Stimulated activated naive CD8-positive, alpha-beta T cell treated with anti-CD3 and anti-CD28 coated beads, Interleukin-15, Interleukin-2, amounts not matched to agents 100 U/mL and 50 U/mL, for 24 hours (primary cell): Measurements from ENCODE around the gene DDA1.
"Not testable (repeated sequence)": the region's sequence is repeated elsewhere in the genome, so short reads cannot be mapped to it uniquely, and the experiment has no call there.

Experiments
- ATAC-seq: fragments of 150-1000 bp; cut with Tn5 transposase; one replicate; pipeline ENCODE4 v1.10.0; 2021
- DNase-seq: peaks from one replicate; pipeline ENCODE4 v3.0.0; 2021

The DDA1 gene

DNA sequence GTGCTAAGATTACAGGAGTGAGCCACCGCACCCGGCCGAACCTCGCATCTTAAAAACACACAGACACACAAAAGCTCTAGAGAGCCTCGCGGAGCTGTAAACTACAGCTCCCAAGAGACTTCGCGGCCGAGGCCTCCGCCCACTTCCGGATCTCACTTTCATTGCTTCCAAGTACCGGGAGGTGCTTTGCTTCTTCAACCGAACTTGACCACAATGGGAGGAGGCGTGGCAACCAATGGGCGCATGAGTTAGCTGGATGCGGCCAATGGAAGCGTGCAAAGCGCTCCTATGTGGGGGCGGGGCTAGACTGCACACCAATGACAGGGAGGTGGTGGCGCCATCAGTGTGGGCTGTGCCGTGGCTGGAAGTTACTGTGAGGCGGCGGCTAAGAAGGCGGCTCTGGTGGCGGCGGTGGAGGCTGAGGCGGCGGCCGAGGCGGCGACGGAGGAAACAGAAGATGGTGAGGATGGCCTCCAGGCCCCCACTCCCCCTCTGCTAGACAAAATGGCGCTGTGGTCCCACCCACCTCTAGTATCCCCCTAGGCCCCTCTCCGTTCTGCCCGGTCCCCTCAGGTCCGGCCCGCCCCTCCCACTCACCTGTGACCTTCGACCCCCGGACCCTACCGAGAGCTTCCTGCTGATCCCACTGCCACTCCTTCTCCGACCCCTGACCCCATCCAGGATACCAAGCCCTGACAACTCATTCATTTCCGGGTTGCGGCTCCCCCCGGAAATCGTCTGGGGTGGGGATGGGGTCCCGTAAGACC is at the start of gene DDA1:
TSS of gene DDA1 (plus strand) at position 366 of the 767 bp plus-strand sequence. CDS start at position 458, 92 bp downstream.
- peak; percentile 98 for DNase-seq
- peak; percentile 82 for ATAC-seq

DNA sequence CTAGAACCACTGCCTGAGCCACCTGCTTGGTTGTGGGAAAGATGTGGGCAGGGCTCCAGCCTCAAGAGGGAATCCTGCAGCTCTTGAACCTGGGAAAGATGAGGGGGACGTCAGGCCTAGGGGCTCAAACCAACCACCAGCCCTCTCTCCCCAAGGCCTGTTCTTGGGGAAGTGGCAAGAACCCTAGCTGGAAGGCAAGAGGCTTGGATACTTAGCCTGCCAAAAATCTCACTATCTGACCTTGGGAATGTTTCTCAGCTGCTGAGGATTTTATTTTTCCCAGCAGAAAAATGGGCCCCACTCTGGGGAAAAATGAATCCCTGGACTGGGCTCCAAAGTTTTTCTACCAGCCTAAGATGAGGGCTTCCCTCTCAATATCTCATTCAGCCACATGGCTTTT is 49.4 kb upstream of the DDA1 start:
- ATAC-seq: no peak

DNA sequence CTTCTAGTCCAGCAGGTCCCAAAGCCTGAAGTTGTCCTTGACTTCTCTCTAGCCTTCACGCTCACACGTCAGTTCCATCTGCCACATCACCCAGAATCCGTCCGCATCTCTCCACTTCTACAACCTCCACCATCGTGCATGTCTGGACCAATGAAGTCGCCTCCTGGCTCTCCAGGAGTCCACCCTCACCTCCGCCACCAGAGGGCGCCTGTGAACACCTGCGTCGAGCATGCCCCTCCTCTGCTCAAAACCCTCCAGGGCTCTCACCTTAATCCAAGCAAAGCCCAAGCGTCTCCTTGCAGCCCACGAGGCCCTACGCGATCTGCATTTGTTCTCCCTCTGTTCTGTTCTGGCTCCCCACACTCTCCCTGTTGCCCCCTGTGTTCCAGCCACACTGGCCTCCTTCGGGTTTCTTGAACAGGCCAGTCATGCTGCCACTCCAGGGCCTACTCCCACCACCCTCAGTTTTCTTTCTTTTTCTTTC is 48.5 kb upstream of the DDA1 start:
- DNase-seq (peak; percentile 93), ATAC-seq (peak; percentile 99)

More for the DNA sequence above, 49.4 kb upstream of the DDA1 start:
- DNase-seq: no peak

DNA sequence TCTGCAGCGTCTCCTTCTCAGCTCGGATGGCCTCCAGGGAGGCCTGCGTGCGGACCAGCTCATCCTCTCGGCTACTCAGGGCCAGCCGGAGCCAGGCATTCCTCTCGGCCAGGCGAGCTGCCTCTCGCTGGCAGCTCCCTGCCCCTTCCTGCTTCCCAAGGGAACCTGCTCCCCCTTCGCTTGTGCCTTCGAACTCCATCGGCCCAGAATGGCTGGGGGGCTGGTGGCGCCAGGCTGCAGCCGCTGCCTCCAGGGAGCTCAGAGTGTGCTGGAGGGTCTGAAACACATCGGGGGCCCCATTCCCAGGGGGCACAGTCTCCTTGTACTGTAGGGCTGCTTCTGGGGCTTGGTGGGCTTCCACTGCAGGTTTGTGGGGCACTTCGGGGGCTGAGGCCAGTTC is 46.8 kb upstream of the DDA1 start:
- DNase-seq (no peak), ATAC-seq (no peak)

DNA sequence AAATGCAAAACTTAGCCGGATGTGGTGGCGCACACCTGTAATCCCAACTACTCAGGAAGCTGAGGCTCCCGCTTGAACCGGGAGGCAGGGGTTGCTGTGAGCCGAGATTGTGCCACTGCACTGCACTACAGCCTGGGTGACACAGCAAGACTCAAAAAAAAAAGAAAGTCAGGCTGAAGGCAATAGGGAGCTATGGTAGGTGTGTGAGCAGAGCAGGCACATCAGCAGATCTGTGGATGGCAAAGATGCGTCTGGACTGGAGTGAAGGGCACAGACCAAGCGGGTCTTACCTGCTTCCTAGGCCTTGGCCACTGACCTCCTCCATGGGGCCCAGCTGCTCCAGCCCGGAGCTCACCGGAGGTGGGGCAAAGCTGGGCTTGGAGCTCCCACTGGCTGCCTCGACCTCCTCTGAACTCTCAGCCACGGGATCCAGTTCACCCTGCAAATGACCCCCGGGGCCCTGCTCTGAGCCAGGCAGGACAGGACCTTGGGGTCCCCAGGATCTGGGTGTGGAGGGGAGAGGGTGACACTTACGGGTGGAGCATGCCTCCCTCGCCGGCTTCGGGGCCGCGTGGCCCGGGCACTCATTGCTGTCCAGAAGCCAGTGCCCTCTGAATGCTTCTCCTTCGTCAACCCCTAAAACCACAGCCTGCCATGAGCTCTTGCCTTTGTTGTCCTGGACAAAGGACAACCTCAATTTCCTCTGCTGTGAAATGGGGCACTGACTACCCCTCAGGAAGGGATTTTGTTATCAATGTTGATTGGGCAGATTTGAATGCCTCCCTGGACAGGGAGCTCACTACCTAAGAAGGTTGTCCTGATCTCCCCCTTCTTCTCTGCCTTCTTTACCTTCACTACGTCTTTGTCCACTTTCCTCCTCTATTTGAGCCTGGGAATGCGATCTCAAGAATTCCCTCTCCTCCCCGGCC is 45.4 kb upstream of the DDA1 start:
- DNase-seq (no peak), ATAC-seq (no peak)

DNA sequence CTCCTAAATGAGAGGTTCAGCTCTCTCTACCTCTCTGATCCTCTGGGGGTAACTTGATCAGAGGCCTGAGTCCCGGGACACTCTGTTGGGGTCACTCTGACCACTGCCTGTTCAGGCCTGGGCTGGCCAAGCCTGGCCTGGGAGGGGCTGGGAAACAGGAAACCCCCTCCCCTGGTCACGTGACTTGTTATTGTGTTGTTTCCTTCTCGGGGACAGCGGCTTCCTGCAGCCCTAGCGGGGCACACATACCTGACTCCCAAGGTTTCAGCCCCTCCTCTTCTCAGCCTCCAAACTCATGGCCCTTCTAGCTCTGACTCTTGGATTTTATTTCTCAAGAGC is 44.8 kb upstream of the DDA1 start, which contains the start of gene USHBP1:
TSS of gene USHBP1 (minus strand) at position 105 of the 339 bp plus-strand sequence. CDS start 446 bp downstream, outside the sequence.
- ATAC-seq (no peak), DNase-seq (no peak)

DNA sequence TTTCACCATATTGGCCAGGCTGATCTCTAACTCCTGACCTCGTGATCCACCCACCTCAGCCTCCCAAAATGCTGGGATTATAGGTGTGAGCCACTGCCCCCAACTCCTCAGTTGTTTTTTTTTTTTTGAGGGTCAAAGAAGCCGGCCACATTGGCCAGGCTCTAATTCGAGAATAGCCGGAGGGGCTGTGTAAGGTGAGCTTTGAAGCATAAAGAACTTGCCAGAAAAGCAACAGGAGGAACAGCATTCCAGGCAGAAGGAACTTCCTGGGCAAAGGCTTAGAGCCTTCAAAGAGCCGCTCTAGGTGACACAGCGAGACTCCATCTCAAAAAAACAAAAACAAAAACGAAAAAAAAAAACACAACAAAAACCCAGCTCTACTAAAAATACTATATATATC is 43.3 kb upstream of the DDA1 start:
- DNase-seq: no peak
- no peak for ATAC-seq

DNA sequence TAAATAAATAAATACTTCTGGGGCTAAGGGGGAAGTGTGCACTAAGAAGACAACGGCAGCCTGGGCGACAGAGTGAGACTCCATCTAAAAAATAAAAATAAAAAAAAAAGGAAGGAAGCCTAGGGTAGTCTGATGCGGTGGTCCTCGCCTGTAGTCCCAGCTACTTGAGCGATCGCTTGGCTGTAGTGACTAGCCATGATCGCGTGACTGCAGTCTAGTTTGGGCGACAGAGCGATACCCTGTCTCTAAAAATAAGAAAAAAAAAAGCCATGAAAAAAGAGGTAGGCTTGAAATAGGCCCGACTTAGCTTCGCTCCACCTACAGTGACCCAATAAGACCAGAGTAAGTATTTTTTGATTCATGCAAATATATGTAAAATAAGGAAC is 42.8 kb upstream of the DDA1 start:
- ATAC-seq: peak; percentile 0

DNA sequence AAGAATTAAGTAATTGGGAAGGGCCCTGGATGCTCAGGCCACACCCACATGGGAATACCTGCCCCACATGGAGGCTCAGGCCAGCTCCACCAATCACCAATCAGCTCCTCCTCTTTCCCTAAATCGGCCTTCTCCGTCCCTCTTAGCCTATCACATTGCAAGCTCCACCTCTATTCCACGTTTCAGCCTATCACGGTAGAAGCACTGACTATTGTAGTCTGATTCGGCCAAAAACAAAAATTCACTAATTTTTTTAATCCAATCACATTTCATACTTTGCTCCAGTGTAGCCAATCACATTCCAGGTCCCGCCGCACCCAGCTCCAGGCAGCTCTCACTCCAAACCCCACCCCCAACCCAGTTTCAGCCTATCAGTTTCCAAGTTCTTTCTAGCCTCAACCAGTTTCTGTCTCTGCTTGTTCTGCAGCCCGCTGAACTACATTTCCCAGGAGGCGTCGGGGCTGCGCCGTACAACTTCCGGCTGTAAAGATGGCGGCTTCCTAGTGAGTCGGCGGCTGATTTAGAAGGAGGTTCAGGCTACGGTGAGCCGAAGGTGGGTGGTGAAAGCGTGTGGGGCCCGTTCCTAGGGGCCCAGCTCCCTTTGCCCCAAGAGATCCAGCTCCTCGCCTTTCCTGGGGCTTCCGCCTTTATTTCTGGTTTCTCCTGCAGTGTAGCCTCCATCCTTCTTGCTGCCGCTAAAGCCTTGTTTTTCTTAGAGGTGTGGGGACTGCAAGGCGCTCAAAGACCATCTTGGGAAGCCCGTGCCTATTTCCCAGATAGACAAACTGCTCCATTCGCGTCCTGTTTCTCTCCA is 42.2 kb upstream of the DDA1 start, which contains the start of gene BABAM1:
TSS of gene BABAM1 (plus strand) at position 469 of the 814 bp plus-strand sequence. CDS start 1,364 bp downstream, outside the sequence.
- DNase-seq (peak; percentile 93), ATAC-seq (peak; percentile 94)

More for the DNA sequence above, 42.8 kb upstream of the DDA1 start:
- no peak for DNase-seq

DNA sequence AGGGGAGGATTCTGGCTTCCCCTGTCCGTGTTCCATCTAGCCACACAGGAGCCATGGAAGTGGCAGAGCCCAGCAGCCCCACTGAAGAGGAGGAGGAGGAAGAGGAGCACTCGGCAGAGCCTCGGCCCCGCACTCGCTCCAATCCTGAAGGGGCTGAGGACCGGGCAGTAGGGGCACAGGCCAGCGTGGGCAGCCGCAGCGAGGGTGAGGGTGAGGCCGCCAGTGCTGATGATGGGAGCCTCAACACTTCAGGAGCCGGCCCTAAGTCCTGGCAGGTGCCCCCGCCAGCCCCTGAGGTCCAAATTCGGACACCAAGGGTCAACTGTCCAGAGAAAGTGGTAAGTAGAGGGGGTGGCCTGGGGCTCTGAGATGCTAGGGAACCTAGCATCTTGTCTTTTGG is 40.6 kb upstream of the DDA1 start:
- ATAC-seq (no peak), DNase-seq (no peak)

DNA sequence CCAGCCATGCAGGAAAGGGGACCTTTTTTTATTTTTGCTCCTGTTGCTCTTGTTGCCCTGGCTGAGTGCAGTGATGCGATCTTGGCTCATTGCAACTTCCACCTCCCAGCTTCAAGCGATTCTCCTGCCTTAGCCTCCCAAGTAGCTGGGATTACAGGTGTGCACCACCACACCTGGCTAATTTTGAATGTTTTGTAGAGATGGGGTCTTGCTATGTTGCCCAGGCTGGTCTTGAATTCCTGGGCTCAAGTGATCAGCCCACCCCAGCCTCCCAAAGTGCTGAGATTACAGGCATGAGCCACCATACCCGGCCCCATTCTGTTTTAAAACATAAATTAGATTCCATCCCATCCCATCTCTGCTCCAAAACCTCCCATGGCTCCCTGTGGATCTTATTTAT is 34.5 kb upstream of the DDA1 start:
- not testable (repeated sequence) for ATAC-seq, DNase-seq

DNA sequence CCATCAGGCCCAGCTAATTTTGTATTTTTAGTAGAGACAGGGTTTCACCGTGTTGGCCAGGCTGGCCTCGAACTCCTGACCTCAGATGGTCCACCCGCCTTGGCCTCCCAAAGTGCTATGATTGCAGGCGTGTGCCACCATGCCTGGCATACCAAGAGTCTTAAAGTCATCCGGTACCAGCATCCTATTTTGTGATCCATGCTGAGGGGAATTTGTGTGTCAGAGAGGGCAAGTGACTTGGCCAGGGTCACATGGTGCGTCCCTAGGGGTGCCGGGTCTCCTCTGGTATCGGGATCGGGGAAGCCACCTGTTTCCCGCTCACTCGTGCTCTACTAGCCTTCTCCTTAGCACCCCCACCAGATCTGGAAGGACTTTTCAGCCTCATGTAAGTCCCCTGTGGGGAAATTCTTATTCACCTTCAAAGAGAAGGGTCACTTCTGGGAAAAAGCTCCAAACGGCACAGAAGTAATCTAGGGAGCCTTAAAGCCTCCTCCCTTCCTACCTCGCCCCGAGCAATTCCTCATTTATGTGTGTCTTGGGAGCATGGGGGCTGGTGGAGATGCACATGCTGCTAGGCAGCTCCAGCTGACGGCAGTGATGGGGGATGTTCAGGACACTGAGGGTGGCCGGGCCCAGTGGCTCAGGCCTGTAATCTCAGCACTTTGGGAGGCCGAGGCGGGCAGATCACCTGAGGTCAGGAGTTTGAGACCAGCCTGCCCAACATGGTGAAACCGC is 33.8 kb upstream of the DDA1 start:
- ATAC-seq (no peak), DNase-seq (no peak)

DNA sequence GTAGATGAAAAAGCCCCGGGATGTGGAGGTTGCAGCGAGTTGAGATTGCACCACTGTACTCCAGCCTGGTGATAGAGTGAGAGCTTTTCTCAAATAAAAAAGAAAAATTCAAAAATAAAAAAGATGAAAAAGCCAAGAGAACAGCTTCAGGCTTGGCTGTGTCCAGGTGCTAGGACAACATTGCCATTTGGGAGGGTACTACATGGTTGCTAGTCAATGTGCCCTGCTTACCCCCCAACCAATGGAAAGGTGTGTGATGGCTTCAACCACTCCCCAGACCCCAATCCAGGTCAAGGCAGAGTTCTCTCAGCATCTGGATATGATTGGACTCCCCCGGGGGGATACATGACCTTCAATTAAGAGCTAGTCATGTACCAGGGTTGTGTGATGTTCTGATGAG is 29.9 kb upstream of the DDA1 start:
- ATAC-seq: no peak
- DNase-seq: no peak

DNA sequence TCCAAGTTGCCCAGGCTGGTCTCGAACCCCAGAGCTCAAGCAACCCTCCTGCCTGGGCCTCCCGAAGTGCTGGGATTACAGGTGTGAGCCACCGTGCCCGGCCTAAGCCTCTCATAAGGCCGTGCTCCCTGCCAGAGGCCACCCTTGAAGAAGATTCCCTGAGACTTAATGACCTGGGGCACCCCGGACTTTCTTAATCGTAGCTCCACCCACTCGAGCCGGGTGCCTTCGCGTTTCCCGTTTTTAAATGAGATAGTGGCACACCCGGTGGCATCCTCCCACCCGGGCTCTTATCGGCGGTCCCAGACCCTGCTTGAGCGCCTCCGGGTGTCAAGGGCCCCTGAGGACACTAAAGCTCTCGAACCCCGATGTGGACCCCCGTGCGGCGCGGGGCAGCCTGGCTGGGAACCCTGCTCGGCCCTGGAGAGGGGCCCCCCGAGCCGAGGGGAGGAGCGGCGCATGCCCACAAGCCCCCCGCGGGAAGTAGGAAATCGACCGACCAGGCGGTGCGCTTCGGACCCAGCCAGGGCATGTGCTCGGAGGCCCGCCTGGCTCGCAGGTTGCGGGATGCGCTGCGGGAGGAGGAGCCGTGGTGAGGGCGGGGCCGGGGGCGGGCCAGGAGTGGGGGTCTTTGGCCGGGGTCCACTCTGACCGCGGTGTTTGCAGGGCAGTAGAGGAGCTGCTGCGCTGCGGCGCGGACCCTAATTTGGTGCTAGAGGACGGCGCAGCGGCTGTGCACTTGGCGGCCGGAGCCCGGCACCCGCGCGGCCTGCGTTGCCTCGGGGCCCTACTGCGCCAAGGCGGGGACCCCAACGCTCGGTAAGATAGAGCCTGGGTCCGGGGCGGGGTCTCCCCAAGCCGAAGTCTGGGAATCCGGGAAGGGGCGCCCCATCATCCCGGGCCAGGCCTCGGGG is 27.7 kb upstream of the DDA1 start, which contains the start of gene ANKLE1:
TSS of gene ANKLE1 (plus strand) at position 511 of the 914 bp plus-strand sequence. CDS start at position 531, 20 bp downstream.
- peak; percentile 82 for DNase-seq
- ATAC-seq: peak; percentile 58

DNA sequence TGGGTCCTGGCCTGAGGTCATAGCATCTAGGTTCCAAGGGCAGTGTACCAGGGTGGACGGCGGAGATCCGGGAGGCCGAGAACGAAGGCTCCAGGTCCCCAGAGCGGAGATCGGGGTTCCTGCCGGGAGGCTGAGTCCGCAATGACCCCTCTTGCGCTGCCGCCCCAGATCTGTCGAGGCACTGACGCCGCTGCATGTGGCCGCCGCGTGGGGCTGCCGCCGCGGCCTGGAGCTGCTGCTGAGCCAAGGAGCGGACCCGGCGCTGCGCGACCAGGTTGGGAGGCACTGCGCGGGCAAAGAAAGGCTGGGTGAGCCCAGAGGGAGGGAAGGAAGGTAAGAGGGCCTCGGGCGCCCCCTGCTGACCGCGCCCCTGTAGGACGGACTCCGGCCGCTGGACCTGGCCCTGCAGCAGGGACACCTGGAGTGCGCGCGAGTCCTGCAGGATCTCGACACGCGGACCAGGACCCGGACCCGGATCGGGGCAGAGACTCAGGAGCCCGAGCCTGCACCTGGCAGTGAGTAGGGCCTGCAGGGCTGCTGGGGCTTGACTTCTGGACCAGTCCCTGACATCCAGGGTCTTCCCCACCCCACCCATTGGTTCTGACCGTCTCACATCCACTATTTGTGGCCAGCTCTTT is 26.8 kb upstream of the DDA1 start:
- DNase-seq: peak; percentile 89
- ATAC-seq: peak; percentile 89

DNA sequence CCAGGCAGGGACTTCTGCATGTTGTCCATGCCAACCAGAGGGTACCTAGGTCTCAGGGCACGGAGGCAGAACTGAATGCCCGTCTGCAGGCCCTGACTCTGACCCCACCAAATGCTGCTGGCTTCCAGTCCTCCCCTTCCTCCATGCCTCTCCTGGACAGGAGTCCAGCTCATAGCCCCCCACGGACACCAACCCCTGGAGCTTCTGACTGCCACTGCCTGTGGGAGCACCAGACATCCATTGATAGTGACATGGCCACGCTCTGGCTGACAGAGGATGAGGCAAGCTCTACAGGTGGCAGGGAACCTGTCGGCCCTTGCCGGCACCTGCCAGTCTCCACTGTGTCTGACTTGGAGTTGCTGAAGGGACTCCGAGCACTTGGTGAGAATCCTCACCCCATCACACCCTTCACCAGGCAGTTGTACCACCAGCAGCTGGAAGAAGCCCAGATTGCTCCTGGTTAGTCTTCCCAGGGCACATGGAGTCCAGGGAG is 25.8 kb upstream of the DDA1 start:
- DNase-seq (no peak), ATAC-seq (no peak)

DNA sequence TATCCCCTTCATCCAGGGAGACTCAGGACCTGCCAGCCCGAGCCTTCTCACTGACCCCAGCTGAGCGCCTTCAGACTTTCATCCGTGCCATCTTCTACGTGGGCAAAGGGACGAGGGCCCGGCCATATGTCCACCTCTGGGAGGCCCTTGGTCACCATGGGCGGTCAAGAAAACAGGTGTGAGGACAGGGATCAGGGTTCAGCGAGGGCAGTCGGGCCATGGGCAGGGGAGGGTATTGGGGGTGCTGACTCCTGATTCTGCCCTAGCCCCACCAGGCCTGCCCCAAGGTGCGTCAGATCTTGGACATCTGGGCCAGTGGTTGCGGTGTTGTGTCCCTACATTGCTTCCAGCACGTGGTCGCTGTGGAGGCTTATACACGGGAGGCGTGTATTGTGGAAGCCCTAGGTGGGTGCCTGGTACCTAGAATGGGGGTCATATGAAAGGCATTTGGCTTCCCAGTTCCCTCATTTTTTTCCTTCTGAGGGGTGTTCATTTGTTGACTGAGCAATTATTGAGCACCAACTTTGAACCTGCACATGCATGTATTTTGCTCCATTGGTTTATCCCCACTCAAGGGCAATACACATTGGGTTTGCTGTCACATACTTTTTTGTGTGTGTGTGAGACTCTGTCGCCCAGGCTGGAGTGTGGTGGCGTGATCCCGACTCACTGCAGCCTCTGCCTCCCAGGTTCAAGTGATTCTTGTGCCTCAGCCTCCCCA is 23.8 kb upstream of the DDA1 start:
- no peak for DNase-seq
- ATAC-seq: no peak

DNA sequence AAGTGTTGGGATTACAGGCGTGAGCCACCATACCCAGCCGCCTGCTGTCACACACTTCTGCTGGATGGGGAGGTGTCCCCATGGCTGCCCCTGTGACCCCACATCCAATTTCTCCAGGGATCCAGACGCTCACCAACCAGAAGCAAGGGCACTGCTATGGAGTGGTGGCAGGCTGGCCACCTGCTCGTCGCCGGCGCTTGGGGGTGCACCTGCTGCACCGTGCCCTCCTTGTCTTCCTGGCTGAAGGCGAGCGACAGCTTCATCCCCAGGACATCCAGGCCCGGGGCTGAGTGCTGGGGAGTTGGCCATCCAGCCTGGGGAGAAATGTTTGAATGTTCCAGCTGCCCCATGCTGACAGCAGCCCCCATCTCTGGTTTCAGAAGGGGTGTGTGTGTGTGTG is 23.1 kb upstream of the DDA1 start:
- no peak for DNase-seq

DNA sequence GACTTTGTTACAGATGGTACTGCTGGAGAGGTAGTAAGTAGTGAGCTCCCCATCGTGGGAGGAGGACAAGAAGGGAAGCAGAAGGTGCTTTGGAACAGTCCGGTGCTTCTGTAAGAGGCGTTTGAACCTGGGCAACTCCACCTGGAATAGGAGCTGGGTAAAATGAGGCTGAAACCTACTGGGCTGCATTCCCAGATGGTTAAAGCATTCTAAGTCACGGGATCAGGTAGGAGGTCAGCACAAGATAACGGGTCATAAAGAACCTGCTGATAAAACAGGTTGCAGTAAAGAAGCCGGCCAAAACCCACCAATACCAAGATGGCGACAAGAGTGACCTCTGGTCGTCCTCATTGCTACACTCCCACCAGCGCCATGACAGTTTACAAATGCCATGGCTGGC is 22.6 kb upstream of the DDA1 start:
- DNase-seq (no peak), ATAC-seq (no peak)

More for the DNA sequence above, 23.1 kb upstream of the DDA1 start:
- ATAC-seq: no peak
